GM18508 (cell line): ENCODE data around the gene DAPK2.
"Not testable (repeated sequence)": the region's sequence is repeated elsewhere in the genome, so short reads cannot be mapped to it uniquely, and the experiment has no call there.

ENCODE experiments used
- ATAC-seq: cut with Tn5 transposase; IDR thresholded peaks from one replicate; pipeline ENCODE4 v1.9.1; 2021; ENCODE audit warnings: moderate number of reproducible peaks; ENCODE audit not compliant: insufficient read depth, unreplicated experiment

DAPK2 gene

GRCh38 chr15:63979262-63979793 lies 67.0 kb downstream of the DAPK2 start:
- no peak for ATAC-seq

- ATAC-seq: no peak
Observed at GRCh38 chr15:63978511-63979261, 67.6 kb downstream of the DAPK2 start.

DNA sequence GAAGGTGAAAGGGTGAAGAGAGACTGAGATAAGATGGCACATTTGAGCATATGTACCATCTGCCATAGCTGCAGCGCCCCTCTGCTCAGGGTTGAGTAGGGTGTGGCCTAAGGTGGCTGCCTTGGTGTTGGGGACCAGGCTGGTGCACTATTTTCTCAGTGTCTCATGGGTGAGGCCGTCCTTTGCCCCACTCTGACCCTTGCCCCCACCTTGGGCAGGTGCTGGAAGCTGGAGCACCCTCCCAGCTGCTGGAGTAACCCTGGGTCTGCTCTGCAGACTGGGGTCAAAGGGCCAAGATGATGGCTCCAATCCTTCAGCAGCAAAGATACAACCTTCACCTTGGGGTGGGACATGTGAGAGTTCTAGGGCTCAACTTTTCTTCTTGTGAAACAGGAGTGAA lies 69.2 kb downstream of the DAPK2 start:
- ATAC-seq: no peak

DNA sequence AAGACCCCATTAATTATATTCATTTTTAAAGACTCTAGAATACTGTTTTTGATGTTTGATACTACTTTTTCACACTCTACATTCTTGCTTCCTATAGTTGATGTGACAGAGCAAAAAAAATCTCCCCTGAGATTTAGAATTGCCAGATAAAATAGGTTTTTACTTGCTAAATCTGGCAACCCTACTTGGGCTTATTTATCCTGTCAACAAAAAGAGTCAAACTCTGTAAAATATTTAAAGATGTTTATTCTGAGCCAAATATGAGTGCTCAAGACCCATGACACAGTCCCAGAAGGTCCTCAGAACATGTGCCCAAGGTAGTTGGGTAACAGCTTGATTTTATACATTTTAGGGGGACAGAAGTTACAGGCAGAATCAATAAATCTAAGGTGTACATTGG lies 72.3 kb downstream of the DAPK2 start:
- no peak for ATAC-seq

- ATAC-seq: no peak
Observed at GRCh38 chr15:63973212-63974009, 72.9 kb downstream of the DAPK2 start.

DNA sequence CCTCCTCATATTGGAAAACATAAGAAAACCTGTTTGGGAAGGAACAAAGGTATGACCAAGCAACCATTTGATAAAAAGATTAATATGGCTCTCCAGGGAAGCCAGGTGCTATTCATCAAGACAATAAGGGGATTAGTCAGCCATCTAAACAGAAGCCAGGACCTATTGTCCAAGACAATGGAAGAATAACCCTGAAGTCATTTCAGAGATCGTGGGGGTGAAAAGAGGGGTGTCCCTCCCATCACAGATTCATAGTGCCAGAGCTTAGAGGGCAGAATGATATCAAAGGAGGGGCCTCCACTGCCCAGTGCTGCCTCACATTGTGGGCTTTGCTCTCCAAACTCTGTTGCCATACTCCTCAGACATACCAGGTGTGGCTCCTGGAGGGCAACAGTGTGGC lies 73.5 kb downstream of the DAPK2 start:
- ATAC-seq: no peak

- ATAC-seq: no peak
Observed at GRCh38 chr15:63971904-63972303, 74.4 kb downstream of the DAPK2 start.

- ATAC-seq: peak; percentile 19
Observed at GRCh38 chr15:63971427-63971805, 74.9 kb downstream of the DAPK2 start.

DNA sequence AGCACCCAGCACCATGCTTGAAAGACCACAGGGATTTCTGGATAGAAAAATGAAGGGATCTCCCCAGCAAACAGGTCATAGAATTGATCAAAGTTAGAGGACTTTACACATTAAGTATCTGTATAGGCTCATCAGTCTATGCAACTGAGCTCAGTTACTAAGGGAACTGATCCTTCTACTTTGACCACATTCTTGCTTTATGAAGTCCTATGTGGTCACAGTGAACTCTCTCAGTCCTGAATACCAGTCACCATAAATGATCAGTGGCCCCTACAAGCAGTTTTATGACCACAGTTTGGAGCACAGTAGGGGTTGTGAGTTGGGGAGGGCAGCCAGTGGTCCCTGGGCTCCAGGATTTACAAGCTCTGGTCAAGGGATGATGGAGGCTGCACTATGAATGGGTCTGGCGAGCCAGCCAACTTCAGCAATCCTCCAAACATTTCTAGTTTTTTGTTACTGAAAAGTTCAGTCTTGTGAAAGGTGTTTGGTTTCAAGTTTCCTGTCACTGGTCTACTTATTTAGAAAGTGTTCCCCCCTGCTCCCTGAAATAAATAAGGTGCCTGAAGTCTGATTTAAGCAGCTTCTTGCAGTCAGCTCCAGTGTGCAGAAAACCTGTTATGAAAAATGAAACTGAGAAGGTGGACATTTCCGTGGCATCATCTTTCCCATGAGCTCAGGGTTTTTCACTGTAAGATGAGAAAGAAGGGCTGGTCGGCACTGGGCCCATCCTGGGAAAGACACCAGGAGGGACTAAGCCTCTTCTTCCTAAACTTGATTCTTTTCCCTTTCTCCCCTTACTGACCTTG lies 75.5 kb downstream of the DAPK2 start:
- ATAC-seq: peak; percentile 59

DNA sequence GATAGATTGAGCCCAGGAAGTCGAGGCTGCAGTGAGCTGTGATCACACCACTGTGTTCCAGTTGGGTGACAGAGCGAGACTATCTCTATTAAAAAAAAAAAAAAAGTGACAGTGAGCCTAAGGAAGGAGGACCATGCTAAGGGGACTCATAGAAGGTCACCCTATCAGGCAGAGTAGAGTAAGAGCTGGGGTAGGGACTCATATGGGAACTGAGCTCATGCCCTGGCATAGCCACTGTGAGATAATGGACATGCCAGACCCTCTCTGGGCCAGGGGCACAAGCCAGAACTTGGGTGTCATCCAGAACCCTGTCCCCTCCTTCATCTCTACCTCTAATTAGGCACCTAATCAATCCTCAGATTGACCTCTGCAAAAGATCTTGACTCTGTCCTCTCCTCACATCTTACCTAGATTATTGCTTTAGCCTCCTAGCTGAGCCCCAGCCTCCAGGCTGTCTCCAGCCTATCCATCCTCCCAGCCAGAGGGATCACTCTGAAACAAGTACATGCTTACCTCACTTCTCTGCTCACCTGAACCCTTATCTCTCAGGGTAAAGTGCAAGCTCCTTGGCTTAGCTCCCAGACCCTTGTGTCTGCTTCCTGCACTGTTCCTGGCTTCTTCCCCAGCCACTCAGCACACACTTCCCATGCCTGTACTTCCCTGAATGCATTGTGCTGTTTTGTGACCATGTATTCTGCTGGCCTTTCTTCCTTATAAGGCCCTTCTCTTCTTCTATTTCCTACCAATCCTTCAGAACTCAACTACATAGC lies 76.4 kb downstream of the DAPK2 start:
- no peak for ATAC-seq

DNA sequence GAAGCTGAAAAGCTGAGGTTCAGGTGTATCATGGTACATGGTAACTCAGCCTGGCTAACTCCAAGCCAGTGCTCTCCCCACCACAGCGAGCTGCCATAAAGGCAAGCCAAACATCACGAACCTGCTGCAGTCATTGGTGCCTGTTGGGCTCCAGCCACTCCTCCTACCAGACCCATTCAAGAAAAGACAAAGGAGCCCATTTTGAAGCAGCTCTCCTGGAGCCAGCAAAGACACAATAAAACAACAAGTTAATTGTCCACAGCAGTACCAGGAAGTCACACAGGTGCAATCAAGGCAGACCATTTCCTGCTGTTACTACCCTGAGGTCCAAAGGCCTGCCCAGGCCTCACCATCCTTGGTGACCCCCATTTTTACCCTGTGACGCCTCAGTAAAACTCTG lies 77.6 kb downstream of the DAPK2 start:
- ATAC-seq: no peak

DNA sequence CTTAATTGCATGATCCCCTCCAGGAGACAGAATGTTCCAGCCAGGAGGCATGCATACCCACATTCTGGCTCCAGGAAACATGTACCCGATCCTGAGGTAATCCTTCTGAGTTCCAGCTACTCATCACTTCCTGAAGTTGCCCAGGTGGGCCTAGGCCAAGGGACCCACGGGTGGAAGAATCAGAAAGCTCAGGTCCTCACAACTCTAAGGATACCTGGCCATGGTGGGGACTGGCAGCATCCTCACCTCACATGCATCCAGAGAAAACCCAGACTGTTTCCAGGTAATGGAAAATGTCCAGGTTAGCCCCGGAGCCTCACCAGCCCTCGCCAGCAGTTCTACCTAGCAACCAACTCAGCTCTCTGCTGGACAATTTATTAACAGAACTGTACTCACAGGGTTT lies 78.2 kb downstream of the DAPK2 start:
- no peak for ATAC-seq

DNA sequence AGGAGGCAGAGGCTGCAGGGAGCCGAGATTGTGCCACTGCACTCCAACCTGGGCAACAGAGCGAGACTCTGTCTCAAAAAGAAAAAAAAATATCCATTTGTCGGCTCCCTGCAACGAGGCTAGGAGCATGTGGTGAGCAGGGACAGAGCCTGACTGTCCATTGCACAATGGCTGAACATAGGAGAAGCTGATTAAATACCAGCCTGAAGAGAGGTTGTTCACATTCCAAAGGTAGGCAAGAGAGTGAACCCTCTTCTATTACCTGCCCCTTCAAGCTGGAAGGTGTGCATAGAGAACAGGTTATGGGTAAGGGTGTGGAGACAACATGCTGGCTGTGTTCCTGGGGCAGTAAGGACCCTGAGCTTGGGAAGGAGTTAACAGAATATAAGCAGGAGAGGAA lies 78.7 kb downstream of the DAPK2 start:
- ATAC-seq: no peak

DNA sequence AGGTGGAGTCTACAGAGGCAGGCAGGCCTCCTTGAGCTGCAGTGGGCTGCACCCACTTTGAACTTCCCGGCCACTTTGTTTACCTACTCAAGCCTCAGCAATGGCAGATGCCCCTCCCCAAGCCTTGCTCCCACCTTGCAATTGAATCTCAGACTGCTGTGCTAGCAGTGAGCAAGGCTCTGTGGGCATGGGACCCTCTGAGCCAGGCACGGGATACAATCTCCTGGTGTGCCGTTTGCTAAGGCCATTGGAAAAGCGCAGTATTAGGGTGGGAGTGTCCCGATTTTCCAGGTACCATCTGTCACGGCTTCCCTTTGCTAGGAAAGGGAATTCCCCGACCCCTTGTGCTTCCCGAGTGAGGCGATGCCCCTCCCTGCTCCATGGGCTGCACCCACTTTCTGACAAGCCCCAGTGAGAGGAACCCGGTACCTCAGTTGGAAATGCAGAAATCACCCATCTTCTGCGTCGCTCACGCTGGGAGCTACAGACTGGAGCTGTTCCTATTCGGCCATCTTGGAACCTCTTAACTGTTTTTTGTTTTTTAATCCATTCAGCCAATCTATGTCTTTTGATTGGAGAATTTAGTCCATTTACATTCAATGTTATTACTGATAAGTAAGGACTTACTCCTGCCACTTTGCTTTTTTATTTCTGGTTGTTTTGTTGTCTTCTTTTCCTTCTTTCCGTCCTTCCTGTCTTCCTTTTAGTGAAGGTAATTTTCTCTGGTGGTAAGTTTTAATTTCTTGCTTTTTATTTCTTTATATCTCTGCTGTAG lies 83.2 kb downstream of the DAPK2 start:
- ATAC-seq: not testable (repeated sequence)

- no peak for ATAC-seq
Observed at GRCh38 chr15:63953524-63953923, 92.8 kb downstream of the DAPK2 start.

DNA sequence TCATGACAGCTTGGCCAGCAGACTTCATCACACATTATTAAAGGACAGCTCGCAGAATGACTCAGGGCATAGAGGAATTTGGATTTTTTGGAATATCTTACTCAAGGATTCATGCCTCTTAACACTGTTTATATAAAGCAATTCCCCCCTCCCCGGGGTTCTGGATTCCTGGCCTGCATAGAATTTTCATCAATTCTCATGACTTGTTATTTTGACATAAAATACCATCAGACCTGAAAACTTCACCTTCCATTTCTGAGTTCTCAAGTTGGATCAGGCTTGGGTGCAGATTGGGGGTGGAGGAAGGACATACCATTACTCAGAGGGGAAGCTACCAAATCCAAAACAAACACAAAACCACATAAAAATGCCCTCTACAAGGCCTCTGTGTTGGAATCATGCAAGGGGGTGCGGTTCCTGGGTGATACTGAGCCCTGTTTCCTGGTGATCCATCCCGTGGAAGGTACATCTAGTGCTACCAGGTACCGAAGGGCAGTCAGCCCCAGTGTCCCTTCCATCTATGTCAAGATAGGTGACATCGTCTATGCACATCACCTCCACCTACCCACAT lies 95.3 kb downstream of the DAPK2 start:
- no peak for ATAC-seq

- ATAC-seq: no peak
Observed at GRCh38 chr15:63948971-63949370, 97.3 kb downstream of the DAPK2 start.

DNA sequence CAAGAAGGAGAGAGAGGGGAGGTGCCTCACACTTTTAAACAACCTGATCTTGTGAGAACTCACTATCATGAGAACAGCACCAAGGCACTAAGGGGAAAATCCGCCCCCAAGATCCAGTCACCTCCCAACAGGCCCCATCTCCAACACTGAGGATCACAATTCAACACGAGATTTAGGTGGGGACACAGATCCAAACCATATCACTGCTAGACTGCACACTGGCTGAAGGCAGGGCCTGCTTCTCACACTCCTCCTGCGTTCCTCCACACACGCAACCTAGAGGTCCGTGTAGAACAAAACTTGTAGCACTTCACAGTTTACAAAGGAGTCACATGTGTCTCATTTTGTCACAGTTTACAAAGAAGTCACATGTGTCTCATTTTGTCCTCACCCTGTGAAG lies 97.8 kb downstream of the DAPK2 start:
- ATAC-seq: no peak

DNA sequence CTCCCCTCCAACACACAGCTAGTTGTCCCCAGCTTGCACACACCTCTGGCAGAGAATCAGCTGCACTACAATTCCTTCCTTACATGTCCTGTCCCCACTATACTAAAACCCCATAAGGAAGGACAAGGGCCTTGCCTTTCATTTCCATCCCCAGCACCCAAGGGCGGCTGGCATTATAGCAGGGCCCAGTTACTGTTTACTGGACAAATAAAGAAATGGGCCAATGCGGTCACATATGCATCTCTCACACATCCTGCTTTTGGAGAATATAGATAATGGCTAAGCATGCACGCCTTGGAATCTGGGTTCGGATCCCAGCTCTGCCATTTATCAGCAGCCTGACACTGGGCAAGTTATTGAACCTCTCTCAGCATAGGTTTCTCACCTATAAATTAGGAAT lies 99.1 kb downstream of the DAPK2 start:
- no peak for ATAC-seq
